Loucy (cell line): ENCODE data around the gene SPTBN2.

ENCODE experiments used
- H2AFZ ChIP-seq: fragments of 200-600 bp; sonication (generic); 2 replicates; pipeline ENCODE4 v1.6.0; 2016; ENCODE audit warnings: antibody characterized with exemption, mild to moderate bottlenecking, low read length, moderate library complexity
- H3F3A ChIP-seq: fragments of 200-600 bp; 2 replicates; pipeline ENCODE4 v1.6.0; 2016; ENCODE audit warnings: antibody characterized with exemption, low read depth, mild to moderate bottlenecking
- H3K27me3 ChIP-seq: fragments of 200-600 bp; sonication (generic); 2 replicates; pipeline ENCODE4 v1.6.1; 2014; ENCODE audit warnings: low read length, mild to moderate bottlenecking; ENCODE audit not compliant: insufficient read depth, poor library complexity, severe bottlenecking
- H3K36me3 ChIP-seq: fragments of 200-600 bp; sonication (generic); 2 replicates; pipeline ENCODE4 v1.6.1; 2016; ENCODE audit warnings: low read length; ENCODE audit not compliant: insufficient read depth
- H3K4me1 ChIP-seq: fragments of 200-600 bp; sonication (generic); 2 replicates; pipeline ENCODE4 v1.5.1; 2014; ENCODE audit warnings: low read length, mild to moderate bottlenecking; ENCODE audit not compliant: insufficient read depth, poor library complexity, severe bottlenecking
- H3K4me2 ChIP-seq: fragments of 200-600 bp; sonication (generic); 2 replicates; pipeline ENCODE4 v1.6.0; 2014; ENCODE audit warnings: antibody characterized with exemption, low read length, low read depth, mild to moderate bottlenecking; ENCODE audit not compliant: poor library complexity, severe bottlenecking
- H3K4me3 ChIP-seq: fragments of 200-600 bp; sonication (generic); 2 replicates; pipeline ENCODE4 v1.5.1; 2014; ENCODE audit warnings: low read length, mild to moderate bottlenecking, mixed read lengths; ENCODE audit not compliant: poor library complexity, severe bottlenecking
- H3K79me2 ChIP-seq: fragments of 200-600 bp; sonication (generic); 2 replicates; pipeline ENCODE4 v1.6.1; 2014; ENCODE audit warnings: low read length; ENCODE audit not compliant: insufficient read depth
- H3K9ac ChIP-seq: fragments of 200-600 bp; sonication (generic); 2 replicates; pipeline ENCODE4 v1.6.0; 2014; ENCODE audit warnings: mild to moderate bottlenecking, low read depth, low read length, moderate library complexity; ENCODE audit not compliant: poor library complexity, severe bottlenecking
- H3K9me2 ChIP-seq: fragments of 200-600 bp; sonication (generic); replicated peaks from 2 replicates; pipeline ENCODE4 v1.6.1; 2016; ENCODE audit warnings: low read depth, low read length, mixed read lengths
- H3K9me3 ChIP-seq: fragments of 200-600 bp; sonication (generic); 2 replicates; pipeline ENCODE4 v1.6.1; 2014; ENCODE audit warnings: mild to moderate bottlenecking, antibody characterized with exemption, low read length, low read depth; ENCODE audit not compliant: insufficient read depth
- H4K20me1 ChIP-seq: fragments of 200-600 bp; sonication (generic); 2 replicates; pipeline ENCODE4 v1.6.0; 2014; ENCODE audit warnings: antibody characterized with exemption, low read length, mild to moderate bottlenecking; ENCODE audit not compliant: insufficient read depth, poor library complexity, severe bottlenecking
- EZH2phosphoT487 ChIP-seq: fragments of 200-600 bp; IDR thresholded peaks from 2 replicates; pipeline ENCODE4 v1.6.1; 2018; ENCODE audit warnings: antibody characterized with exemption, mild to moderate bottlenecking, moderate library complexity, borderline replicate concordance
- TF ChIP-seq, protein P1 (sequence below): fragments of 200-600 bp; sonication (generic); conservative IDR thresholded peaks from 2 replicates; pipeline ENCODE4 v1.5.1; 2014; ENCODE audit warnings: mild to moderate bottlenecking, antibody characterized with exemption, low read length

The SPTBN2 gene

GRCh38 chr11:66767666-66768065, 38.6 kb upstream of the SPTBN2 start:
- H3F3A ChIP-seq, result no peaks in the 10 kb centered on the region
- peaks cover 8% of the 10 kb centered on the region for H3K4me1 ChIP-seq
- no peaks in the 10 kb centered on the region for H3K9me3 ChIP-seq
- H2AFZ ChIP-seq, result no peak overlapping the region
- no peak overlapping the region for H3K4me2 ChIP-seq
- H3K36me3 ChIP-seq, result no peaks in the 10 kb centered on the region
- TF ChIP-seq, protein P1, sequence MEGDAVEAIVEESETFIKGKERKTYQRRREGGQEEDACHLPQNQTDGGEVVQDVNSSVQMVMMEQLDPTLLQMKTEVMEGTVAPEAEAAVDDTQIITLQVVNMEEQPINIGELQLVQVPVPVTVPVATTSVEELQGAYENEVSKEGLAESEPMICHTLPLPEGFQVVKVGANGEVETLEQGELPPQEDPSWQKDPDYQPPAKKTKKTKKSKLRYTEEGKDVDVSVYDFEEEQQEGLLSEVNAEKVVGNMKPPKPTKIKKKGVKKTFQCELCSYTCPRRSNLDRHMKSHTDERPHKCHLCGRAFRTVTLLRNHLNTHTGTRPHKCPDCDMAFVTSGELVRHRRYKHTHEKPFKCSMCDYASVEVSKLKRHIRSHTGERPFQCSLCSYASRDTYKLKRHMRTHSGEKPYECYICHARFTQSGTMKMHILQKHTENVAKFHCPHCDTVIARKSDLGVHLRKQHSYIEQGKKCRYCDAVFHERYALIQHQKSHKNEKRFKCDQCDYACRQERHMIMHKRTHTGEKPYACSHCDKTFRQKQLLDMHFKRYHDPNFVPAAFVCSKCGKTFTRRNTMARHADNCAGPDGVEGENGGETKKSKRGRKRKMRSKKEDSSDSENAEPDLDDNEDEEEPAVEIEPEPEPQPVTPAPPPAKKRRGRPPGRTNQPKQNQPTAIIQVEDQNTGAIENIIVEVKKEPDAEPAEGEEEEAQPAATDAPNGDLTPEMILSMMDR, result no peak
- TF ChIP-seq EZH2phosphoT487, result no peak
- no peaks in the 10 kb centered on the region for H3K79me2 ChIP-seq
- no peaks in the 10 kb centered on the region for H3K27me3 ChIP-seq
- no peak overlapping the region for H3K4me3 ChIP-seq
- no peaks in the 10 kb centered on the region for H4K20me1 ChIP-seq
- H3K9me2 ChIP-seq, result no peaks in the 10 kb centered on the region
- H3K9ac ChIP-seq, result no peak overlapping the region

GRCh38 chr11:66766681-66767080, 37.7 kb upstream of the SPTBN2 start:
- peak overlapping the region; percentile 26 for H3K4me2 ChIP-seq
- no peaks in the 10 kb centered on the region for H3F3A ChIP-seq
- H3K9ac ChIP-seq, result no peak overlapping the region
- no peaks in the 10 kb centered on the region for H3K27me3 ChIP-seq
- TF ChIP-seq, protein P1, result no peak
- no peak for TF ChIP-seq EZH2phosphoT487
- H3K79me2 ChIP-seq, result no peaks in the 10 kb centered on the region
- H3K9me3 ChIP-seq, result no peaks in the 10 kb centered on the region
- H4K20me1 ChIP-seq, result no peaks in the 10 kb centered on the region
- H3K9me2 ChIP-seq, result no peaks in the 10 kb centered on the region
- H3K4me3 ChIP-seq, result no peak overlapping the region
- H3K4me1 ChIP-seq, result peaks cover 8% of the 10 kb centered on the region
- H3K36me3 ChIP-seq, result no peaks in the 10 kb centered on the region
- peak overlapping the region; percentile 67; the same call in 1 of the 2 replicates for H2AFZ ChIP-seq

GRCh38 chr11:66762088-66762487, 33.1 kb upstream of the SPTBN2 start:
- Histone ChIP-seq H3K4me1 (peaks cover 8% of the 10 kb centered on the region), H3K79me2 (no peaks in the 10 kb centered on the region), H3K36me3 (no peaks in the 10 kb centered on the region), H3K9me2 (no peaks in the 10 kb centered on the region), H3K9ac (no peak overlapping the region), H3K9me3 (no peaks in the 10 kb centered on the region), H4K20me1 (no peaks in the 10 kb centered on the region), H2AFZ (no peak overlapping the region), H3K4me3 (no peak overlapping the region), H3K4me2 (no peak overlapping the region), H3F3A (no peaks in the 10 kb centered on the region), H3K27me3 (no peaks in the 10 kb centered on the region)
- TF ChIP-seq, protein P1, result no peak
- no peak for TF ChIP-seq EZH2phosphoT487
